A549 treated with Mapracorat at 1 μM for 4 hours (cell line): ENCODE data around the gene IARS2. TPM values are rescaled to one million over a fixed set of nuclear protein-coding genes. Genes with fewer than 3 reads are reported as not detected.

Source experiments
- total RNA-seq: library from RNA; stranded (reverse); fragments of 200-300 nt; extraction: Qiagen RNA extraction; gene quantifications from 5 replicates; pipeline ENCODE4 v1.2.3, GENCODE V29; 2022

IARS2 gene
- 88.1 to 109 TPM (median 106 TPM) in 5 replicates for total RNA-seq

GRCh38 chr1:220094016-220094911 is at the start of gene IARS2:
TSS of gene IARS2 (plus strand) at chr1:220094132. CDS start at chr1:220094217, 85 bp downstream.

GRCh38 chr1:220046052-220046930 is 47.6 kb upstream of the IARS2 start, which contains the start of gene EPRS1:
TSS of gene EPRS1 (minus strand) at chr1:220046505. CDS start at chr1:220046388, 117 bp downstream.

GRCh38 chr1:220089650-220090556 is 4.0 kb upstream of the IARS2 start, which contains the start of gene BPNT1:
TSS of gene BPNT1 (minus strand) at chr1:220089788. CDS start at chr1:220079846, 9,942 bp downstream.

Other genes starting within 250 kb of the IARS2 start
- 0.06 to 0.10 TPM (median 0.09 TPM) in 3 of 5 replicates, not detected in the others for gene SLC30A10, start 165.6 kb upstream of the IARS2 start, total RNA-seq
- gene EPRS1, start 47.6 kb upstream of the IARS2 start, total RNA-seq = 68.5 to 77.1 TPM (median 70.4 TPM) in 5 replicates
- 16.0 to 19.3 TPM (median 16.6 TPM) in 5 replicates for gene BPNT1, start 4.3 kb upstream of the IARS2 start, total RNA-seq
- gene RAB3GAP2, start 178.3 kb downstream of the IARS2 start, total RNA-seq = 10.4 to 13.7 TPM (median 12.6 TPM) in 5 replicates